Measurements from ENCODE around the gene SEMG2. TPM values are rescaled to one million over a fixed set of nuclear protein-coding genes. Genes with fewer than 3 reads are reported as not detected.
A peak's percentile ranks its signal among the peaks of the same experiment; 100 is the strongest.

The SEMG2 gene, protein sequence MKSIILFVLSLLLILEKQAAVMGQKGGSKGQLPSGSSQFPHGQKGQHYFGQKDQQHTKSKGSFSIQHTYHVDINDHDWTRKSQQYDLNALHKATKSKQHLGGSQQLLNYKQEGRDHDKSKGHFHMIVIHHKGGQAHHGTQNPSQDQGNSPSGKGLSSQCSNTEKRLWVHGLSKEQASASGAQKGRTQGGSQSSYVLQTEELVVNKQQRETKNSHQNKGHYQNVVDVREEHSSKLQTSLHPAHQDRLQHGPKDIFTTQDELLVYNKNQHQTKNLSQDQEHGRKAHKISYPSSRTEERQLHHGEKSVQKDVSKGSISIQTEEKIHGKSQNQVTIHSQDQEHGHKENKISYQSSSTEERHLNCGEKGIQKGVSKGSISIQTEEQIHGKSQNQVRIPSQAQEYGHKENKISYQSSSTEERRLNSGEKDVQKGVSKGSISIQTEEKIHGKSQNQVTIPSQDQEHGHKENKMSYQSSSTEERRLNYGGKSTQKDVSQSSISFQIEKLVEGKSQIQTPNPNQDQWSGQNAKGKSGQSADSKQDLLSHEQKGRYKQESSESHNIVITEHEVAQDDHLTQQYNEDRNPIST
- total RNA-seq, result not detected
- long read RNA-seq, donor 1, result 0 reads
- long read RNA-seq, donor 2, result 0 reads

DNA sequence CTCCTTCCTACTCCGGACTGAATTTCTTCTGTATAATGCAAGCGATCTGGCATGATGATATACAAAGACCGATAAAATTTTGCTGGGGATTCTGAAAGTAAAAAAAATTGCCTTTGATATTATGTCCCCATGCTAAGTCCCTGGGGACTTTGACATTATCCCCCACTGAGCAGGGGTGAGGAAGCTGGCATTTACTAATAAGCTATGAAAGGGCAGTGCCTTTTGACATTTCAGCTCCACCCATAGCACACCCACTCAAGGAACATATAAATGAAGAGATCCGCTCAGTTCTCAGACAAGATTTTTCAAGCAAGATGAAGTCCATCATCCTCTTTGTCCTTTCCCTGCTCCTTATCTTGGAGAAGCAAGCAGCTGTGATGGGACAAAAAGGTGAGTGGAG, at the start of gene SEMG2:
Gene SEMG2, plus strand, starts transcription at position 298 of the 400 bp plus-strand sequence. Its CDS starts 17 bp downstream, at position 315.
- no peak within 1 kb of the TSS for H3K4me3 ChIP-seq
- H3K36me3 ChIP-seq (ENCODE audit: low read depth), result no peaks in the 10 kb centered on the region
- no peak for ATAC-seq
- H3K4me1 ChIP-seq (ENCODE audit: low read depth), result no peaks in the 10 kb centered on the region
- H3K9me3 ChIP-seq, result no peaks in the 10 kb centered on the region
- intact Hi-C loops (cut with DNase I, micrococcal nuclease), result no loop called here
- TF ChIP-seq CTCF (IDR thresholded peaks at IDR 0.05), result no peak
- DNase-seq, result no peak

DNA sequence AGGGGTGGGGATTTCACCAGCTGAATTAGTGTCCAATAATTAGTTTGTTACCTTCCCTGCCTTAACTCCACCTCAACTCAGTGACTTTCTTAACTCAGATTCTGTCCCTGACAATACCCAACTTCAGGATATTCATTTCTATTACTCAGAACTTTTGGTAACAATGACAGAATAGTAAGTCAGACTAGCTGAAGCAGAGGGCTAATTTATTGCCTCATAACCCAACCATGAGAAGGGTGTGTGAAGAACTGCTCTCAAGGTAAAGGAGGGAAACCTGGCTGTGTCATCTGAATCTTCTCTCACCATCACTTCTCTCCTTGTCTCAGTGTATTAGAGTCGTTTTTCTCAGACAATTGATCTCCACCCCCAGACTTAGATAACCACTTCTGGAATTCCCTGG, 47.7 kb upstream of the SEMG2 start:
- no peak for DNase-seq
- ATAC-seq, result no peak
- intact Hi-C loops (cut with DNase I, micrococcal nuclease), result no loop called here
- TF ChIP-seq CTCF (IDR thresholded peaks at IDR 0.05), result no peak
- H3K4me3 ChIP-seq, result no peak overlapping the region
- no peaks in the 10 kb centered on the region for H3K36me3 ChIP-seq (ENCODE audit: low read depth)
- peaks cover 2% of the 10 kb centered on the region for H3K4me1 ChIP-seq (ENCODE audit: low read depth)
- no peaks in the 10 kb centered on the region for H3K9me3 ChIP-seq

GRCh38 chr20:45174434-45175364, 46.5 kb upstream of the SEMG2 start, which contains the start of gene PI3:
PI3 (plus strand) TSS chr20:45174902; CDS start chr20:45174923, 21 bp downstream.
- ATAC-seq, result peak; percentile 90
- H3K9me3 ChIP-seq, result no peaks in the 10 kb centered on the region
- intact Hi-C loops (cut with DNase I, micrococcal nuclease), result no loop called here
- TF ChIP-seq CTCF (IDR thresholded peaks at IDR 0.05), result no peak
- H3K4me3 ChIP-seq, result no peak within 1 kb of the TSS
- H3K36me3 ChIP-seq (ENCODE audit: low read depth), result no peaks in the 10 kb centered on the region
- H3K4me1 ChIP-seq (ENCODE audit: low read depth), result peaks cover 2% of the 10 kb centered on the region
- peak; percentile 78 to 87 (median 84) for DNase-seq

DNA sequence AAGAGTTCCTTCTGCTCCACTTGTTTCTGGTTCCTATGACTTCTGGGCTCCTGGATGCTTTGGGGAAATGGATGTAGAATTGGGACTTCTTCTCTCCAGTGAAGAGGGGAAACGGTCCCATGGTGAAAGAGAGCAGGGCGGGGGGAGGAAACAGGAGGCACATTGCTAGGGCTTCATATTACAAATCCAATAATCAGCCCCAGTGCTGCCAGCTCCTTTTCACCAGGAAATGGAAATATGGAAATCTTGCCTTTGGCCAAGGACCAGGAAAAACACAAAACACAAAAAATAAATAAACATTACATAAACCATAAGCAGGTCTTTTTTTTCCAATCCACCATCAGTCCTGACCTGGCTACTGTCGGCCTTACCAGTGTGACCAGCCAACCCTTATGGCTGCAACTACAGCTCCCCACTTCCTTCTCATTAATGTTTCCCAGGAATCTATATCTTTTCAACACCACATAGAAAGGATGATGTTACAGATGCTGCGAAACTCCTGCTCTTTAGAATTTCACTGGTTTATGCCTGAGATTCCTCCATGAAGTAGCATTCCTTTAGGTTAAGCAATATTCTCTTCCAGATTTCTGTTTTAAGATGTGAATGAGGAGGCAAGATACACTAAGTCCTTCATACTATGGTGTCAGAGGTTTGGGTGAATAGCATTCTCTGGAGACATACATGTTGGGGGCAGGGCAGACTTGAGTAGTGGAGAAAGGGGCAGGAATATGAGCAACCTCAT, 44.5 kb upstream of the SEMG2 start:
- no peak for TF ChIP-seq CTCF (IDR thresholded peaks at IDR 0.05)
- intact Hi-C loops (cut with DNase I, micrococcal nuclease), result no loop called here
- no peak for DNase-seq
- ATAC-seq, result no peak
- H3K9me3 ChIP-seq, result no peaks in the 10 kb centered on the region
- no peaks in the 10 kb centered on the region for H3K36me3 ChIP-seq (ENCODE audit: low read depth)
- H3K4me1 ChIP-seq (ENCODE audit: low read depth), result peaks cover 2% of the 10 kb centered on the region
- no peak overlapping the region for H3K4me3 ChIP-seq

DNA sequence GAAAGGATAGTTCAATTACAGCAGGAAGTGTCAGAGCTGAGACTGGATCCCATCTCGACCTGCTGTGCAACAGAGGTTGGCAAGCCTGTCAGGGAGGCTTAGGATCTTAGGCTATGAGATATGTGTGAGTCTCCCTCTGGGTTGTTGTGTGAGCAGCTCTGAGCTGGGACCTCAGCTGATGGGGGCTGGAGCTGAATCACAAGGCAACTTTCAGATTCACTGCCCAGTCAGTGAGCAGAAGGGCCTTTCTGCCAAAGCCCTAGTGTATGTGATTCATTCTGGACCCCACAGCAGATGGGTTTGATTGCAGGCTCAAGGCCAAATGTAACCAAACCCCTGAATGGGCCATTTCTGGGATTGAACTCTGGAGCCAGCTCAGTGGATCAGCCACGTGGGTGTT, 42.0 kb upstream of the SEMG2 start:
- Histone ChIP-seq H3K4me1 (ENCODE audit: low read depth) (peaks cover 2% of the 10 kb centered on the region), H3K9me3 (no peaks in the 10 kb centered on the region), H3K4me3 (no peak overlapping the region), H3K36me3 (ENCODE audit: low read depth) (no peaks in the 10 kb centered on the region)
- intact Hi-C loops (cut with DNase I, micrococcal nuclease), result no loop called here
- DNase-seq (no peak), ATAC-seq (no peak)
- TF ChIP-seq CTCF (IDR thresholded peaks at IDR 0.05), result no peak

Data from mucosa of descending colon (tissue), 3 donors.